SK-N-MC (cell line): ENCODE data around the gene SAMD14.

Experiments used
- EZH2 ChIP-seq: fragments of 200-600 bp; sonication (generic); IDR thresholded peaks from one replicate; pipeline ENCODE4 v1.6.1; 2017; ENCODE audit warnings: antibody characterized with exemption
- FOXP2 ChIP-seq: optimal IDR thresholded peaks from 2 replicates; pipeline ENCODE3; 2011; ENCODE audit warnings: mild to moderate bottlenecking, moderate library complexity; ENCODE audit not compliant: insufficient read depth; ENCODE audit errors: extremely low read length, control extremely low read depth
- POLR2AphosphoS5 ChIP-seq: IDR thresholded peaks from 2 replicates; pipeline ENCODE4 v1.6.1; 2012; ENCODE audit warnings: mild to moderate bottlenecking, low read depth, low read length, borderline replicate concordance

DNA sequence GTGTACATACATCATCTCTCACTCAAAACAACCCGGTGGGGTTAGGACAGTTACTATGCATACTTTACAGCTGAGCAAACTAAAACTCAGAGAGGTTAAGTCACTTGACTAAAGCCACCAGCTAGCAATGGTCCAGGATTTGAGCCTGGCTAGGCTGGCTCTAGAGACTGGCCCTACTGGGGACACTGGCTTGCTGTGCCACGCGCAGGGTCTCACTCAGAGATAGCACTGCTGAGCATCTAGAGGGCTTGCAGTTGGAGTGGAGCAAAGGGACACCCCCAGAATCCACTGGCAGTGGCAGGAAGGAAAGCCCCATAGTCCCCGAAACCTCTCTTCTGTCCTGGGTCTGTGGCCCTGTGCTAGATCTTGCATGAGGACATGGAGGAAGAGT, 11.1 kb downstream of the SAMD14 start:
- no peak for TF ChIP-seq EZH2
- no peak for TF ChIP-seq POLR2AphosphoS5
- TF ChIP-seq FOXP2, result no peak
